ENCODE measurements around the gene ZNF560. TPM values are rescaled to one million over a fixed set of nuclear protein-coding genes. Genes with fewer than 3 reads are reported as not detected.

The ZNF560 gene
- total RNA-seq, 2 donors from 2014 or later = 0.92 TPM; not detected in 1

GRCh38 chr19:9456018-9456689, 42.3 kb downstream of the ZNF560 start:
- DNase-seq (no peak), ATAC-seq (no peak)
- intact Hi-C loops (cut with DNase I) = no loop called here

DNA sequence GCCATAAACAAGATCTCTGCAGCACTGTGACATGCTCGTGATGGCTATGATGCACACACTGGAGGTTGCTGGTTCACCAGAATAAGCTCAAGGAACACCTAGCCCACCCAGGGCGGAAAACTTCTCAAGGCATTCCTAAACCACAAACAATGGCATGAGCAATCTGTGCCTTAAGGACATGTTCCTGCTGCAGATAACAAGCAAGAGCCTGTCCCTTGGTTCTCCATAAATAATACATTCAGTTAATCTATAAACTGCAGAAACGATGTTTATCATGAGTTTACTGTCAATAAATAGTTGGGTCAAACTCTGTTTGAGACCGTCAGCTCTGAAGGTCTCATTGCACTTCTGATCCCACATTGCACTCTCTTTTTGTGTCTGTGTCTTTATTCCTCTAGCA, 44.5 kb downstream of the ZNF560 start:
- DNase-seq (no peak), ATAC-seq (no peak)
- intact Hi-C loops (cut with DNase I) = no loop called here

- DNase-seq (no peak), ATAC-seq (no peak)
- intact Hi-C loops (cut with DNase I) = no loop called here
Observed at GRCh38 chr19:9445037-9445436, 53.4 kb downstream of the ZNF560 start.

GRCh38 chr19:9436358-9436757, 62.1 kb downstream of the ZNF560 start:
- no peak for ATAC-seq
- DNase-seq = no peak
- intact Hi-C loops (cut with DNase I) = no loop called here

DNA sequence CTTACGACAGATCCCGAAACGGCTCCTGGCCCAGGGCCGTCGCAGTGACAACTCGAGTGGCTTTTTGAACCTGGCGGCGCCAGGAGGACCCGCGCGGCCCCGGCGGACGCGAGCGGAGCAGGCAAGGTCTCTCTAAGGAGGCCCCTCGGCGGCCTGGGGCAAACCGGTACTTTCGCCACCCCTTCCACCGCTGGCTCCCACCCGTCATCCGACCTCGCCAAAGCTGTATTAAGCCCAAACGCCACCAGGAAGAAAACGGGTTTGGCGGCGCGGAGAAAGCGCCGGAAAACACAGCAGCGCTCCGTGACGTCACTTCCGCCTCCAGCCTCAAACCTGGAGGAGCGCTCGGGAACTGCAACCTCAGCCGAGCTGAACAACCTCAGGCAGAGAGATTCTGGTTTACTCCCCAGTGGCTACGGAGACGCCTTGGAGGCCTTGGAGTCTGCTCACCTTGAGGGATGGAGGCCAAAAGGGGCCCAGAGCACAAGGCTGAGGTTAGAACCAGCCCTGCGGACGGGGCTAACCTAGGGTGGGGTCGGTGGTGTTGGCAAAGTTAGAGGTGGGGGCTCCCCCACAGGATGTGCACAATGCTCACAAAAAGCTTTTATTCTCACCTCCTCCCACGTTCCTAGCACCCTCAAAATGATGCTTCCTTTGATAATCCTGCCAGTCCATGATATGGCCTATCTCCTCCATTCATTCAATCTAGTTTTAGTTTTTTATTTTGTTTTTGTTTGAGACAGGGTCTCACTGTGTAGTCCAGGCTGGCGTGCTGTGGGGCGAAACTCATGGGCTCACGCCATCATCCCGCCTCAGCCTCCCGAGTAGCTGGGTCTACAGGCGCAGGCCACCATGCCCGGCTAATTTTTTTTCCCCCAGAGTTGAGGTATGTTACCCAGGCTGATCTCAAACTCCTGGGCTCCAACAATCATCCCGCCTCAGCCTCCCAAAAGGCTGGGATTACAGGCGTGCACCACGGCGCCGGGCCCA, 62.8 kb downstream of the ZNF560 start, which contains the start of gene ZNF266:
TSS of gene ZNF266 (minus strand) at position 295 of the 990 bp plus-strand sequence. CDS start 15,484 bp downstream, outside the sequence.
- DNase-seq = peak; percentile 94
- peak; percentile 98 for ATAC-seq
- intact Hi-C loops (cut with DNase I) = no loop called here

DNA sequence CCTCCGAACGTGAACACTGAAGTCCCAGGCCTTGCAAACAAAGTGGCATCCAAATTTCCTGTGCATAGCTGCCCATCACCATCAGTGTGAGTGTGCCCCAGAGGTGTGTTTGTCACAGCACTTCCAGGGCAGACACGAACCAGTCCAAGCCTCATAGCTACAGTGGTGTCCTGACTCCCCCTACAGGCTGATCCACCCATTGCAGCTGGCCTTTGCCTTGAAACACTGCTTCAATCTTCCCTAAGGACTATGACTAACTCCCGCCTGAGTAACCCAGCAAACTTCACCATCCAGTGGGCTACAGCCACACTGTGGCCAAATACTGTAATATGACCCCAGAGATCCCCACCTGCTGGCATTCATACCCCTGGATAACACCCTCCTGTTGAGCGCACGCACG, 66.9 kb downstream of the ZNF560 start:
- intact Hi-C loops (cut with DNase I) = no loop called here
- peak in 1 of 2 donors; percentile 17 for ATAC-seq
- no peak for DNase-seq

GRCh38 chr19:9430444-9430843, 68.0 kb downstream of the ZNF560 start:
- intact Hi-C loops (cut with DNase I) = no loop called here
- ATAC-seq = no peak
- no peak for DNase-seq

- ATAC-seq (no peak), DNase-seq (no peak)
- intact Hi-C loops (cut with DNase I) = no loop called here
Observed at GRCh38 chr19:9427941-9428340, 70.5 kb downstream of the ZNF560 start.

Other genes with a start within 250 kb of the ZNF560 start
- not detected for gene OR7E24, start 247.7 kb downstream of the ZNF560 start, total RNA-seq
- 1 to 10 TPM; 3.0 to 4.3 TPM for gene ZNF699, start 188.8 kb downstream of the ZNF560 start, total RNA-seq
- gene ZNF559, start 174.4 kb downstream of the ZNF560 start, total RNA-seq = 10 to 100 TPM; 13.6 to 14.7 TPM
- 1 to 10 TPM; 1.8 TPM for gene ZNF177, start 135.6 kb downstream of the ZNF560 start, total RNA-seq
- gene ZNF266, start 63.0 kb downstream of the ZNF560 start, total RNA-seq = 10 to 100 TPM; 10.8 to 12.1 TPM
- gene ZNF426, start 40.0 kb upstream of the ZNF560 start, total RNA-seq = 10 to 100 TPM; 12.1 to 16.0 TPM
- 10 to 100 TPM; 14.7 to 23.0 TPM for gene ZNF121, start 85.9 kb upstream of the ZNF560 start, total RNA-seq
- gene ZNF561, start 122.6 kb upstream of the ZNF560 start, total RNA-seq = 10 to 100 TPM; 18.9 to 20.1 TPM
- gene ZNF562, start 176.5 kb upstream of the ZNF560 start, total RNA-seq = 10 to 100 TPM; 21.8 to 27.5 TPM